GM13977 (cell line): ENCODE results near the gene SWAP70.

Experiments
- DNase-seq: peaks from one replicate; pipeline ENCODE4 v3.0.0; 2012; ENCODE audit warnings: low spot score
- in situ Hi-C: fragments of 300-500 bp; cut with MboI; formaldehyde crosslinking; loops from one replicate; pipeline ENCODE4 v1.12.0; 2022; ENCODE audit warnings: low sequenced_read_pairs, low pct_unique_long_range_greater_than_20kb, mixed read lengths, inconsistent platforms; ENCODE audit not compliant: unreplicated experiment
- TF ChIP-seq, protein P1 (sequence below): IDR thresholded peaks from 2 replicates; pipeline ENCODE4 v1.5.1; 2012; ENCODE audit warnings: mild to moderate bottlenecking, control low read depth; ENCODE audit not compliant: insufficient read depth; ENCODE audit errors: extremely low read depth, missing control alignments

The SWAP70 gene

DNA sequence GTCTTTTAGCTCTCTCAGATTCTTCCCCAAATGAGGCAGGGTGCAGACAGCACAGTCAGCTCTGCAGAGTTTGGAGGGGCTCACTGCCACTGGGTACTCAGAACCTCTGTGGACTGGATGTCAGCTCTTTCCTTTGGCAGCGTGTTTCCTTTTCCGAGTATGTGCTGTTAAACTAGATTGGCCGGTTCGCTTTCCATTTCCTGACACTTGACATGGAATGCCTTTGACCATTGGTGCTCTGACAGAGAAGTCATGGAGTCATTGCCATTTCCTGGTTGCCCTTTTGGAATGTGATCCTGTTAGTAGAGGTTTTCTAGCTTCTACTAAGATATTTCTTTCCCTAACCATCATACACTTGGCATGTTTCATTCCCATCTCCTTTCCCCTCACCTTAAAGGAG lies 86.7 kb downstream of the SWAP70 start:
- no peak for DNase-seq
- in situ Hi-C loops, result loop anchor here (10.0 kb wide), 2 partner anchors 224 to 564 kb away; no protein-coding TSS in a partner anchor
- TF ChIP-seq, protein P1, sequence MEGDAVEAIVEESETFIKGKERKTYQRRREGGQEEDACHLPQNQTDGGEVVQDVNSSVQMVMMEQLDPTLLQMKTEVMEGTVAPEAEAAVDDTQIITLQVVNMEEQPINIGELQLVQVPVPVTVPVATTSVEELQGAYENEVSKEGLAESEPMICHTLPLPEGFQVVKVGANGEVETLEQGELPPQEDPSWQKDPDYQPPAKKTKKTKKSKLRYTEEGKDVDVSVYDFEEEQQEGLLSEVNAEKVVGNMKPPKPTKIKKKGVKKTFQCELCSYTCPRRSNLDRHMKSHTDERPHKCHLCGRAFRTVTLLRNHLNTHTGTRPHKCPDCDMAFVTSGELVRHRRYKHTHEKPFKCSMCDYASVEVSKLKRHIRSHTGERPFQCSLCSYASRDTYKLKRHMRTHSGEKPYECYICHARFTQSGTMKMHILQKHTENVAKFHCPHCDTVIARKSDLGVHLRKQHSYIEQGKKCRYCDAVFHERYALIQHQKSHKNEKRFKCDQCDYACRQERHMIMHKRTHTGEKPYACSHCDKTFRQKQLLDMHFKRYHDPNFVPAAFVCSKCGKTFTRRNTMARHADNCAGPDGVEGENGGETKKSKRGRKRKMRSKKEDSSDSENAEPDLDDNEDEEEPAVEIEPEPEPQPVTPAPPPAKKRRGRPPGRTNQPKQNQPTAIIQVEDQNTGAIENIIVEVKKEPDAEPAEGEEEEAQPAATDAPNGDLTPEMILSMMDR, result no peak

DNA sequence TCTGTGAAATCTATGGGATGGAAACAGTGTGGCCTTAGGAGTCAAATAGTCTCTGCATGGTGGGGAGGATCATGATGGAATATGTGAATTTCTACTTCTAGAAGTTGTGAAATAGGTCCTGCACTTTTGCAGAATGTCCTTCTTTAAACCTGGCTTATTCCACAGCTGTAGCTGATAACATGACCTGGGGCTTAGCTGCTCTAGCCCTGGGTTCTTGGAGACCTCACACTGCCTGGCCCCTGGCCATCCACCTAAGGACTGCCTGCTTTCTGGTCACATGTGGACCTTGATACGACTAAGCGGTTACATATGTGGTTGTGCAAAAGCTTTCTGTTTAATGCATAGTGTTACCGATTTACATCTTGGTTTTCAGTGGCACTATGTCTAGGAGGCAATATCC lies 88.2 kb downstream of the SWAP70 start:
- in situ Hi-C loops, result loop anchor here (10.0 kb wide), 2 partner anchors 223 to 563 kb away; no protein-coding TSS in a partner anchor
- no peak for DNase-seq
- TF ChIP-seq, protein P1, result no peak

DNA sequence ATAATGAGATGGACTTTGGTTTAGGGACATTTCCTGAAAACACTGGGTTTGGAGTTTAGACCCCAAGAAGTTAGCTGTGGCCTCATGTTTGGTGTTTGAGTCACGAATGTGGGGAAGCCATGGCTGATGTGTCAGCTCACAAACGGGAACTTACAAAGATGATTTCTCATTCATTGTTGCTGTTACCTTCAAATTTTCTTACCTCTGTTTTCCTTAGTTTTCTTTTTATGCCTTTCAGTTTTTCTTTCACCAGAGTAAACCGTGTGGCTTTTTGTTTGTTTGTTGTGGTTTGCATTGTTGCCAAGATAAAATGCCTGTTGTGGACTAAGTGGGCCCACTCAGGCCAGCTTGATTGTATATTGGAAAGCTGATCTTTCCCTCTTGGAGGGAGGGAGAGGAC lies 89.1 kb downstream of the SWAP70 start:
- in situ Hi-C loops, result loop anchor here (10.0 kb wide), 2 partner anchors 222 to 562 kb away; no protein-coding TSS in a partner anchor
- no peak for DNase-seq
- TF ChIP-seq, protein P1, result no peak

DNA sequence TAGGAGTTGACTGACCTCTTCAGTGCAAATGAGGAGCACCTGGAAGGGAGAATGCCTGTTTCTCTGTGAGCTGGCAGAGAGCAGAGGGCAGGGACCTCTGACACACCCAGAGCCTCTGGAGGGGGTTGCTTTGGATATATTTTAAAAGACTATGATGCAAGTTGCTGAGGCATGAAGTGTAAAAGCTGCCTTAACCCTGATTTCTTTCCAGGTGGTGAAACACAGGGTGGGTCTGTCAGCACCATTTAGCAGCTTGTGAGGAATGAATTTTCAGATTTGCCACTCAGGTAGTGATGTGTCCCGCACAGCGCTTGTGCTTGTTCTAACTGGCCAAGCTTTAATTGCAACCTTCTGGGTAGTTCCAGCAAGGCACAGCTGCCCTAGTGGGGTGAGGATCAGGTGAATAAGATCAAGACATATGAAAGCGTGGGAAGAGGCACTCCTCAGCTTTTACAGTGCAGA lies 90.2 kb downstream of the SWAP70 start:
- DNase-seq, result no peak
- in situ Hi-C loops, result loop anchor here (10.0 kb wide), 2 partner anchors 221 to 561 kb away; no protein-coding TSS in a partner anchor
- TF ChIP-seq, protein P1, result no peak

DNA sequence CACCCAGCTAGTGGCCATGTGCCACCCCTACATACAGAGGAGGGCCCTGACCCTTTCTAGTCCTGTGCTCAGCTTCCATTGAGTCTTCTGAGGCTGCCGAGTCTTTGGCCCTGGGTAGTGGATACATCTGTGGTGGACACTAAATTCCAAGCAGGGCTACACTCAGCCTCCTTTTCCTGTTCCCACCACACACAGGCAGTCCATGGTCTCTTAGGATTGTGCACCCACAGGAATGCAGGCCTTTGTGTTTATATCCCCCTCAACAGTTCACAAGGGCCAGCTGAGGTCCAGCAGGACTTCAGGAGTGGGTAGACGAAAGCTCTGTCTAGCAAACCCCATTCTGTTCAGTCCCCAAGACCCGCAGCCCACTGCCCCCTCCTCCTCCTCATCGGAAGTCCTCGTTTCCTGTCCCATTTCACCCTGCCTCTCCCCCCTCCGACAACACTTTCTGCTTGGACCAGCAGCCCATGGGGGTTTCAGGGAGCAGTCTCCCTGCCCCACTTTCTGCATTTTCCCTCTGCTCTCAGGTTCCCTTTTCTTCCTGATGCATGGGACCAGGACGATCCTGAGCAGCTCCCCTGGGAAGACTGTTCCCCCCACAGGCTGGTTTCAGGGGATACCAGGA lies 91.8 kb downstream of the SWAP70 start:
- in situ Hi-C loops, result loop anchor here (10.0 kb wide), 2 partner anchors 219 to 559 kb away; no protein-coding TSS in a partner anchor
- no peak for DNase-seq

DNA sequence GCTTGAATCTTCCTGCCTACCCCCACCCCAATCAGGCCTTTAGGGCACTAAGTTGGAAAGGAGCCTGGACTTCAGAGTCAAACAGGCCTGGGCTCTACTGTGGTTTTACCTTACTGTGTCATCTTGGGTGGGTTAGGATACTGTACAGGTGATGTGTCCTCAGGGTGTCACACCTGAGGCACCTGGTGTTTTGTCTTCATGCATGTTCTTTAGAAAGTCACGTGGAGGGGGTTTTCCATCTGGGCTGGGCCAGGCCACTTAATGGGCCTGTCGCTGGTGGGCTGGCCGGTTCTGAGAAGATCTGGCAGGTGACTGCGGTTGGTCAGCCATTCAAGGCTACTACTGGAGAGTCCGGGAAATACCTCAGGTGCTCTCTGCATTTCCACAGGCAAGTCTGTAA lies 92.6 kb downstream of the SWAP70 start:
- in situ Hi-C loops, result loop anchor here (10.0 kb wide), 2 partner anchors 218 to 558 kb away; no protein-coding TSS in a partner anchor
- TF ChIP-seq, protein P1, result no peak
- no peak for DNase-seq

More for the DNA sequence above, 91.8 kb downstream of the SWAP70 start:
- TF ChIP-seq, protein P1, result no peak
